IPS DF 19.7 (cell line): ENCODE data around the gene SASH3.
"Not testable (repeated sequence)": the region's sequence is repeated elsewhere in the genome, so short reads cannot be mapped to it uniquely, and the experiment has no call there.

Experiments
- DNase-seq: peaks from one replicate; pipeline ENCODE4 v3.0.0-alpha.2; 2013; ENCODE audit warnings: low read depth, low spot score

The SASH3 gene

DNA sequence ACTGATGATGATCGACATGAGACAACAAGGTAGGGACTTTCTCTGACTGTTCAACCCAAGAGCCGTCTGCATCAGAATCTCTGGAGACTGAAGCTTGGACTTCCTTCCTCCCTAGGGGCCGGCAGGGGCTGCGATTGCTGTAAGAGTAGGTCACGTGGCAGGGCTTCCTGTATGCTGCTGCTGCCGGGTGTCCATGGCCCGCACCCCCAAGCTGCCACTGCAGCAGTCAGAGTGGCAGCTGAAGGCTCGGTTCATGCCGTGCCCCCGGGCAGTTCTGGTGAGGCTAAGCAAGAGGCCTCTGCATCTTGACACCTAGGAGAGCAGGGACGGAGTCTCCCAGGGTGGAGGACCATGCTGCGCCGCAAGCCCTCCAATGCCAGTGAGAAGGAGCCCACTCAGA lies at the start of gene SASH3:
SASH3 (plus strand) TSS at position 203 of the 400 bp plus-strand sequence; CDS start at position 352, 149 bp downstream.
- no peak for DNase-seq

DNA sequence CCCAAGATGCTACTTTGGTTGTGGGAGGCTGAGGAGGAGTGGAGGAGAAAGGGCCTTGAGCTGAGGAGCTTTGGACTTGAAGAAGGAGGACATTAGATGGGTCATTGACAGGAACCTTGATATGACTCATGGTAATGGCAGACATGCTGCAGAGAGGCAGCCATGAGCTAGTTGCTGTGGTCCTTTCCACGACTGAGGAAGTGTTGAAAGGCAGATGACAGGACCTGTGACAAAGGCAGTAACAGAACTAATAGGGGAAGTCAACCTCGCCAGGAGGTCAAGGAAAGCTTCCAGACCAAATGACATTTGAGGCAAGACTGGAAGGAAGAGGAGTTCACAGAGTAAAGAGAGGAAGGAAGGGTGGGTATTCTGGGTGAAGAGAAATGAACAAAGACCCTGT lies 48.5 kb upstream of the SASH3 start:
- no peak for DNase-seq

DNA sequence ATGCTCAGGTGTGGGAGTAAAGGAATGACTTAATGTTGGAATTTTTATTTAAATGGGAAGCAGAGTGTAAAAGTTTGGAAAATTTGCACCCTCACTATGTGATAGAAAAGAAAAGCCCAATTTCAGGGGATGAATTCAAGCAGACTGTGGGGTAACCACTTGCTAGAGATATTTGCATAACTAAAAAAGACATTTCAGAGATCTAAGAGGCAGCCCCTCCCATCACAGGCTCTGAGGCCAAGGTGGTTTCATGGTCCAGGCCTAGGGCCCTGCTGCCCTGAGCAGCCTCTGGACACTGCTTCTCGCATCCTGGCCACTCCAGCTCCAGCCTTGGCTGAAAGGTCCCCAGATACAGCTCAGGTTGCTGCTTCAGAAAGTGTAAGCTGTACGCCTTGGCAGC lies 46.9 kb upstream of the SASH3 start:
- DNase-seq: no peak

DNA sequence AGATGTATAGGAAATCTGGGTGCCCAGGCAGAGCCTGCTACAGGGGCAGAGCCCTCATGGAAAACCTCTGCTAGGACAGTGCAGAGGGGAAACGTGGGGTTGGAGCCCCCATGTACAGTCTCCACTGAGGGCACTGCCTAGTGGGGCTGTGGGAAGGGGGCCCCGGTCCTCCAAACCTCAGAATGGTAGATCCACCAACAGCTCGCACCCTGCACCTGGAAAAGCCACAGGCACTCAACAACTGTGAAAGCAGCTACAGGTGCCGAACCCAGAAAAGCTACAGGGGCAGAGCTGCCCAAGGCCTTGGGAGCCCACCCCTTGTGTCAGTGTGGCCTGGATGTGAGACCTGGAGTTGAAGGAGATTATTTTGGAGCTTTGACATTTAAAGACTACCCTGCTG lies 46.4 kb upstream of the SASH3 start:
- DNase-seq: no peak

DNA sequence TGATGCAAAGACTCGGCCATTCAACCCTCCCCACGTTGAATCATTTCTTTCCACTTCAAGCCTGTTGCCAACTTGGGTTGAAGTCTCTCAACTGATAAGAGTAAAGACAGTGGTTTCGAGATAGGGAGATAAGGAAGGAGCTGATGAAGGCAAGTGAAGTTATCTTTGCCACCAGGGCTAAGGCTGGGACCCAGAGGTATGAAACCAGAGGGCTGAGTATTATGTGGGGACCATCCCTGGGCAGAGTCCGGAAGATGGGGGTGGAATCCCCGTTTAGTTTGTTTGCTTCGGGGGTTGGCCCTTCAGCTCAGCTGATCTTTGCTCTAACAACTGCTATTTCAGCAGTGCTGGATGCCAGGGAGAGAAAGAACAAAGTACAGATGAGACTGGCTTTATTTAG lies 43.3 kb upstream of the SASH3 start:
- DNase-seq: no peak

DNA sequence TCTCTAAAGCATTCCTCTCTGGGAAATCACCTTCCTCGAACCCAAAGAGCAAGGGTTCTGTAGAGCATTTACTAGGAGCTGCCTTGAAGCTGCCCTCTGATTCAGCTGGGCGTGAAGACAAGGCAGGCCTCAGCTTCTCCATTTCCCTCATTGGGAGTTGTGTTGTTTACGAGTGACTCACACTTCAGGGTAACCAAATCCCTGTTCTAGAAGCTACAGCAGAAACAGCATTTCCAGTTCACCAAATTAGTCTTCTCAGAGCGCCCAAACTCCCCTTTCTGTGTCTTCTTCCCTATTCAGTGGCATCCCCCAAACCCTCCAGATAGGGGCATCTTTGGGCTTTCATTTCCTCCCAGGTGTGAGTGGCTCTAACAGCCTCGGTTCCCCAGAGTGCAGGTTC lies 41.8 kb upstream of the SASH3 start:
- no peak for DNase-seq

DNA sequence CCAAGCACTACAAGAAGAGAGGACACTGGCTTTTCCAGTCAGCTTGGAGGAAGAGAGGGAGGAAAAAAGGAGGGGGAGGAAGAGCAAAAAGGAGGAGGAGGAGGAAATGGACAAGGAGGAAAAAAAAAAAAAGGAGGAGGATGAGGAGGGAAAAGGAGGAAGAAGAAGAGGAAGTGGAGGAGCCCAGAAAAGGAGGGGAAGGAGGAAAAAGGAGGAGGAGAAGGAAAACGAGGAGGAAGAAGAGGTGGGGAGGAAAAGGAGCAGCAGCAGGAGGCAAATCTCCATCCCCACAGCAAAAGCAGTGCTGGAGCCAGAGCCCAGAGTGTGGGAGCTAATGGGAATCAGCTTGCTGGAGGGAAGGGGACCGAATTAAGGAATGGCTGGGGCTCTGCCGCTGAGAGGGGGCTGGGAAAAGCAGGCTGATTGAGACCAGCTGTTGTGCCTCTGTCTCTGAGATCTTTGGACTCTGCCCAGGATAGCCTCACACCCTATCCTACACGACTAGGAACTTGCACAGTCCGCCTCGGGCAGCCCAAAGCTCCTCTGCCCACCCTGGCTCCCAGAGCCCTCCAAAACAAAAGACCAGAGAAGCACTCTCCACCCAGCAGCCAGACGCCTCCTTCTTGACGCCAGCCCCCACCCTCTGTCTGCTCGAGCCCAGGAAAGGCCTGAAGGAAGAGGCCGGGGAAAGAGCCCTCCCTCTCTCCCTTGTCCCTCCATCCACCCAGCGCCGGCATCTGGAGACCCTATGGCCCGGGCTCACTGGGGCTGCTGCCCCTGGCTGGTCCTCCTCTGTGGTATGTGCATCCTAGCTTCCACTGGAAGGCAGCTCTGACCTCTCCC lies 41.1 kb upstream of the SASH3 start, which contains the start of gene XPNPEP2:
XPNPEP2 (plus strand) TSS at position 514 of the 843 bp plus-strand sequence; CDS start at position 749, 235 bp downstream.
- no peak for DNase-seq

DNA sequence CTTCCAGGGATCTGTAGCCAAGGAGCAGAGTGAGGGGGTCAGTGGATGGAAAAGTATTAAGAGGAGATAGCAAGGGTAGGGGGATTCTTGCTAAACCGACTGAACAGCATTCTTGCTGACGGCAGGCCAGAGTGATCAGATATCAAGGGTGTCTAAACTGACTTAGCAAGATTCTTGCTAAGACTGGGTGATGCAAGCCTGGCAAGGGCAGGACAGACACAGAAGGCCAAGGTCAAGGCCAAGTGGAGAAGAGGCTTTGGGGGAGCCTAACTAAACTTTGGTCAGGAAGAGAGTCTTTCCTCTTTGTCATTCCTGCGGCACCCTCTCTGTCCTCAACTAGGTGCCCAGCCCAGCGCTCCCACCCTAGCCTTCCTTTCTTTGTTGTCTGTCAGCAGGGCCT lies 40.2 kb upstream of the SASH3 start:
- DNase-seq: no peak

DNA sequence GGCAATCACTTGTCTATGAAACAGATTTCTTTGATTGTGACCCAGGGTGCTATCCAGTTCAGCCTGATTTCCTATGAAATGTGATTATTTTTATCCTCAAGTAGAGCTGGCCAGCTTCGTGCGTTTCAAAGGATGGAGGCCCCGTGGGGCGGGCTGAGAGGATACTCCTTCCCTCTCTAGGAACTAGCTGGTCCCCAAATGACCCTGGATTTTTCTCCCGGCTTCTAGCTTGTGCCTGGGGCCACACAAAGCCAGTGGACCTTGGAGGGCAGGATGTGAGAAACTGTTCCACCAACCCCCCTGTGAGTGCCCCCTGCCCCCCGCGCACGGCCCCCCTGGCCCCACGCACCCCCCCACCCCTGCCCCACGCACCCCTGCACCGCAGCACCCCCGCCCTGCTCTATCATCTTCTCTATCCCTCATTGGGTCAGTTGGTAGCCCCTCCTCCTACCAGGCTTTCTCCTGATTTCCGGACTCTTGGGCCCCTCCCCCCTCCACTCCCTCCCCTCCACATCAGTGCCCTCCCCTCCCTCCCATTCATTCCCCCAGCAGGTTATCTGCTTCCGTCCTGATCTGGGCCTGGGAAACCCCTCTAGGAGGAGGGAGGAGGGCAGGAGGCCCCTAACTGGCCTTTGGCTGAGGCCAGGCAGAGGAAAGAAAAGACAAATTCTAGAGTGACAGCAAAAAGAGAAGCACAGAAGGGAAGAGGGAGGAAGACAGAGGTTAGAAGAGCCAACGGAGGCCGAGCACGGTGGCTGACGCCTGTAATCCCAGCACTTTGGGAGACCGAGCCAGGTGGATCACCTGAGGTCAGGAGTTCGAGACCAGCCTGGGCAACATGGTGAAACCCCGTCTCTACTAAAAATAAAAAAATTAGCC lies 37.6 kb upstream of the SASH3 start:
- DNase-seq: no peak

DNA sequence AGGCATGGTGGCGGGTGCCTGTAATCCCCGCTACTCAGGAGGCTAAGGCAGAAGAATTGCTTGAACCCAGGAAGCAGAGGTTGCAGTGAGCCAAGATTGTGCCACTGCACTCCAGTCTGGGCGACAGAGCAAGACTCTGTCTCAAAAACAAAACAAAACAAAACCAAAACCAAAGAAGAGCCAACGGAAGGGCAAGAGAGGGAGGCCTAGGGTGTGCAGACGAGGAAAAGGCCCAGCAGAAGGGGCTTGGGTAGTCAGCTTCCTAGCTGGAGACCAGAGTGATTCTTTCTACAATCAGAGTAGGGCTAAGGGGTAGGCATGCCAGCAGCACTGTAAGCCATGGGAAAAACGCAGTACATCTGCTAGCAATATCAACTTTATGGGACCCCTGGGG lies 37.0 kb upstream of the SASH3 start:
- not testable (repeated sequence) for DNase-seq

DNA sequence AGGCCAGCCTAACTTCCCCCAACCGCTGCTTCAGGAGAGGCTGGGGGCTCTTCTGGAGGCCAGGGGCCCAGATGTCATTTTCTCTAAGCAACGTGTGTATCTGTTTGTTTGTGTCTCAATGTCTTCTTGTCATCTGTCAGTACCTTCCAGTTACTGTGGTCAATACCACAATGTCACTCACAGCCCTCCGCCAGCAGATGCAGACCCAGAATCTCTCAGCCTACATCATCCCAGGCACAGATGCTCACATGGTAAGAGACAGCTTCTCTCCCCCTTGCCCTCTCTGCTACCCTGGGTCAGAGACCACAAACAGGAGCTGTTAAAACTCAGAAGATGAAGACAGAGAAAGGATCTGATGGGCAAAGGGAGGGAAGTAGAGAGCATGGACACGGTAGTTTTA lies 35.9 kb upstream of the SASH3 start:
- DNase-seq: no peak

DNA sequence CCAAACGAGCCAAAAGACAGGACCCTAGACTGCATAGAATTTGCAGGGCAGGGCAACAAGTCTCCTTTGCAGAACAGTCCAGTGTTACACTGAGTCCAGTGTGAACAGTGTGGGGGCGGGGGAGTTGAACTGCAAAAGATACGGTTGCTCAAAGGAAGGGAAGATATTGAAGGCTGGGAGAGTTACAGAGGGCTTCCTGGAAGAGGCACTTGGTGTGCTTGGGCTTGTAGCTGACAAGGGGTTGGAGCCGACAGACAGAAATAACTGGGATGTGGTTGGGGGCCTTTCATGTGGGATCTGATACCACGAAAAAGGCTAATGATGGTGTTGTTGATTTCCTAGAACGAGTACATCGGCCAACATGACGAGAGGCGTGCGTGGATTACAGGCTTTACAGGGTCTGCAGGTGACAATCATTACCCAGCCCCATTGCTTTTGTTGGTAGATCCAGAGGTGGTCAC lies 34.9 kb upstream of the SASH3 start:
- DNase-seq: no peak

DNA sequence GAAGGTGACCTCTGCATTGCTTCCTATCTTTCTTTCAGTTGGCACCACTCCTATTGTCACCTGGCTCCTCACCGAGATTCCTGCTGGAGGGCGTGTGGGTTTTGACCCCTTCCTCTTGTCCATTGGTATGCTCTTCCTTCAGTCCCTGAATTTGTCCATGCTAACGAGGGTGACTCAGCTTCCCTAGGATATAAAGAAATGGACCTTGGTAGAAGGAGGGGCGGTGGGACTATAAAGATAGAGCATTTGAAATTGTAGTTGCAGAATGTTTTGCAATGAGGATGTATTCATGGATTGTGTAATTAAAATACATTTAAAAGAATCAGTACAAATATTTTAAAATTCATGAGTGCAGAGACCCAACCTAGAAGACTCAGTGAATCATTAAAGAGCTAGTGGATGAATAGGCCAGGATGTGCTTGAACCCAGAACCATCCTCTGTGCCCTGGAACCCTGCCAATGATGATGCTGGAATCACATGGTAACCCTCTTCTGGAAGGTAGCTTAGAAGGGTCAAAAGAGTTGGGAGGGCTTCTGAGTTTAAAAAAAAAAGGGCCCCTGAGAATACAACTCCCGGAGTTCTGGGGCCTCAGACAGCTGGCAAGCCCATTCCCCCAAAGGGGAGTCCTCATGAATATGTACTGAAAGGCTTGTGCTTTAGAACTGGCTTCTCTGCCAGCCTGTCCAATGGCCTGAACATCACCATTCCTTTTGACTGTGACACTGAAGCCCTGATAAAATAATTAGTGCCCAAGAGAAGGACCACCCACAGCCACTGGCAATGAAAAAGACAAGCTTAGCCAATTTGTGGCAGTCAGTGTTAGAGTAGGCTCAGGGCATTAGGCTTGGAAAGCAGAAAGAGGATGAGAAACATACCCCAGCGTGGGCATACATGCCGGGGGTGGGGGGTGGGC lies 32.9 kb upstream of the SASH3 start:
- no peak for DNase-seq

DNA sequence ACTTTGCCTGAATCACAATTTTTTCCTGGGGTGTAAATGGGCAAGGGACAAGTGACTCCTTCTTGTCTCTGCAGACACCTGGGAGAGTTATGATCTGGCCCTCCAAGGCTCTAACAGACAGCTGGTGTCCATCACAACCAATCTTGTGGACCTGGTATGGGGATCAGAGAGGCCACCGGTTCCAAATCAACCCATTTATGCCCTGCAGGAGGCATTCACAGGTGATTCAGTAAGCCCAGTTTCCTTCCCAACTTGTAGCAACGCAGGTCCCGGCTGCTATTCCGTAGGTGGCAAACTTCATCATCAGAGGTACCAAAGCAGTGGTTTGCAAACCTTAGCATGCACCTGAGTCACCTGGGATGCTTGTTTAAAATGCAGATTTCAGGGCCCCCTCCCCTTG lies 32.2 kb upstream of the SASH3 start:
- no peak for DNase-seq

DNA sequence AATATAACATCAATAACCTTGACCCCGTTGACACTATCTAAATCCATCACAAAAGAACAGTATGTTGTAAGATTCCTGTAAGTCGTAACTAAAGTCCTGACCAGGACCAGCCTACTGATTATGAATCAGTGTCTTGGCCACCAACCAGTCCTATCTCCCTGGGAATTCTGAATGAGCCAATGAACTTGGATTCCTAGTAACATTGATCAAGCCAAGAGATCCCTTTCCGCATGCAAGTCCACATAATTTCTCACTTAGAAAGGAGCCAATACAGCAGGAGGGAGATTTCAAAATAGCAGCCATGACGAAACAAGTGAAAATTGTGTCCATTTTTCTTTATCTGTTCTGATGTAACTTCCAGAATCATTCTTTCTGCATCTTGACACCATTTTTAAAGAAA lies 31.4 kb upstream of the SASH3 start:
- DNase-seq: no peak

DNA sequence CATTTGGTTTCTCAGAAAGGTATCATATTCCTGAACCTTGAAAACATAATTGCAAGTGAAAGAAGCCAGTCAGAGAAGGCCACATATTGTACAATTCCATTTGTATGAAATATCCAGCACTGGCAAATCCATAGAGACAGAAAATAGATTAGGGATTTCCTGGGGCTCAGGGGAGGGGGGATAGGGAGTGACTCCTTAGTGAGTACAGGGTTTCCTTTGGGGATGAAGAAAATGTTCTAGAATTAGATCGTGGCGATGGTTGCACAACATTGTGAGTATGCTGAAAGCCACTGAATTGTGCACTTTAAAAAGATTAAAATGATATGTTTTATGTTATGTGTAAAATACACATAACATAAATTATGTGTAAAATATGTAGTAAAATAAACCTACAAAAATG lies 30.7 kb upstream of the SASH3 start:
- DNase-seq: no peak

DNA sequence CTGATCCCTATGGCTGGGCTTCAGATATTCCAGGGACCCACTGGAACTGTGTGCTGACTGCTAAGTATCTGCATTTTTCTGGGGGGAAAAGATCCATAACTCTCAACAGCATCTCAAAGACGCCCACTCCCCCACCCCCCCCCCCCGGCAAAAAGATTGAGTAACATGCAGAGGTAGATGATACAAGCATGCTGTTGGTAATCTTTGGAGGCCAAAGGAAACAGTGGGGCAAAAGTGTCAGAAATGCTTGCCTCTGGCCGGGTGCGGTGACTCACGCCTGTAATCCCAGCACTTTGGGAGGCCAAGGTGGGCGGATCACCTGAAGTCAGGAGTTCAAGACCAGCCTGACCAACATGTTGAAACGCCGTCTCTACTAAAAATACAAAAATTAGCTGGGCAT lies 28.8 kb upstream of the SASH3 start:
- DNase-seq: no peak

DNA sequence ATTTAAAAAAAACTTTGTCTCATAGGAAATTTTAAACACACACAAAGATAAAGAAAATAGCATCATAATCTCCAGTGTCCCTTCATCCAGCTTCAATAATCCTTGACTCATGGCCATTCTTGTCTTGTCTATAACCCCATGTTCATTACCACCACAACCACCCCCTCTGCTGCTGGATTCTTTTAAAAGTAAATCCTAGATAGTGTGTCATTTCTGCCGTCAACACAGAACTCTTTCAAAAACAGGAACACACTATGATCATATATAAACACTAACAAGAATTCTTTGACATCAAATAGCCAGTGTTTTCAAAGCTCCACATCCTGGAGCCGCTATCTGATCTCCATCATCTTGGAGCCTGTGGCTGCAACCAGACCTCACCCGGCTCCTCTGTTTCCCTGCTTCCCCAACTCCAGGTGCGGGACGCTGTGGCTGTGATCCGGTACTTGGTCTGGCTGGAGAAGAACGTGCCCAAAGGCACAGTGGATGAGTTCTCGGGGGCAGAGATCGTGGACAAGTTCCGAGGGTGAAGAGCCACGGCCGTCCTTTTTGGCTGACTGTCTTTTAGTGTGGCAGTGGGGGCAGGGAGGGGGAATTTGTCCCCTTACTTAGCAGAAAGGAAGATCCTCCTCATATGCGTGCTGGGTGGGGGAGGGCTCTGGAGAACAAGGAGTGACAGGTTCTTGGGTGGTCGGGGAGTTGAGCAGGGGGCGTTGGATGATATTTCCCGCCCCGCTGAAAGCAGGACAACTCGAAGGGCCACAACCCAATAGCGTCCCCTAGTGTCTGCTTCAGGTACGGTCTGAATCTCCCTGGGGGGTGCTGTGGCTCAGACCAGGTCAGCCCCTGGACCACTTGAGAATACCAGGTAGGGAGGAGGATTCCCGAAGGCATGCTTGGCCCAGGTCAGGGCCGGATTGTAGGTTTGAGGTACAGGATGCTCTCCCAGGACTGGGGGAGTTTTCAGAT lies 25.4 kb upstream of the SASH3 start:
- DNase-seq: no peak

DNA sequence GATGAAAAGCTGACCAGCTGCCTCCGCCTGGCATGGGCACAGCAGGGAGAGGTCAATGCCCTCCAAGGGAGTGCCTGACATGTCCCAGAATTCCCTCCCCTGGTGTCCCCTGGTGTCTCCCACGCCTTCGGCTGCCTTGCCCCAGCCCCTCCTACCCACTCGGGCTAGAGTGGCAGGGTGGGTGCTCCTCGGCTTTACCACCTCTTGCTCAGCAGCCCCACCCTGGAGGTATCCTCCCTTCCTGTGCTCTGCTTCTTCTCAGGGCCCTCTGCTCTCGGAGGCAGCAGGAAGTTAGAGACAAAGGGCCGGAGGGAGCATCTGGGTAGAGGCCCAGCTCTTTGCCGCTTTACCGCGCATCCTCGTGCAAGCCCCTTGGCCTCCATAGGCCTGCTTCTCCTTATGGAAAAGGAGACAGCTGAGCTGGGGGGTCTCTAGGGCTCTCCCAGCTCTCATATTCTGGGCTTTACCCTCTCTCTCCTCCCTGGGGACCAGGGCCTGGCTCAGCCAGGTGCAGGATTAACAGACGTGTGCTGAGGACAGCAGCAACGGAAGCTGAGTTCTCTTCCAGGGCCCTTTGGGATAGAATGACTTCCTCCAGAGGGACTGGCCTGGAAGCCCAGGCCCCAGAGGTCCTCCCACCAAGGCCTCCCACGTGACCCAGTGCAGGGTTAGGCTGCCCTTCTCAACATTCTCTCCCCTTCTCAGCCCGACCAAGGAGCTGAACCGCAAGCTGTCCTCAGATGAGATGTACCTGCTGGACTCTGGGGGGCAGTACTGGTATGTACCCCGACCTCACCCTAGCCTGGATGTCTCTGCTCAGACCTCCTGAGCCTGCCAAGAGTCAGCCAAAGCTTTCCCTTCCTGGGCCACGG lies 23.7 kb upstream of the SASH3 start:
- no peak for DNase-seq
